Measurements from ENCODE around the gene ARL9.

GRCh38 chr4:56466910-56467283, 38.7 kb upstream of the ARL9 start:
- TF ChIP-seq CTCF (IDR thresholded peaks at IDR 0.05) (no peak), EP300 (IDR thresholded peaks at IDR 0.05) (no peak)
